K562 (cell line): ENCODE results near the gene RAB1B. TPM values are rescaled to one million over a fixed set of nuclear protein-coding genes. Genes with fewer than 3 reads are reported as not detected.

Experiments
- BCOR ChIP-seq: fragments of 450-650 bp; IDR thresholded peaks from 2 replicates; pipeline ENCODE4 v1.6.1; 2016
- CBFB ChIP-seq: sonication (generic); formaldehyde crosslinking; IDR thresholded peaks from 2 replicates; pipeline ENCODE4 v1.4.0; 2020; ENCODE audit warnings: mild to moderate bottlenecking, missing genetic modification reagents
- CUX1 ChIP-seq: fragments of 200-800 bp; sonication (Bioruptor generic); IDR thresholded peaks from 2 replicates; pipeline ENCODE4 v1.6.1; 2016; ENCODE audit warnings: missing genetic modification characterization, missing compliant biosample characterization
- HDAC1 ChIP-seq, 2 experiments: fragments of 450-650 bp; IDR thresholded peaks; 2 replicates each; pipeline ENCODE4 v1.6.1; 2016 to 2017; ENCODE audit warnings: inconsistent platforms in 1 of 2, mild to moderate bottlenecking in 1 of 2, moderate library complexity in 1 of 2
- NBN ChIP-seq: fragments of 450-650 bp; IDR thresholded peaks from 2 replicates; pipeline ENCODE4 v1.6.1; 2016; ENCODE audit warnings: low read depth, mild to moderate bottlenecking
- NFATC3 ChIP-seq: fragments of 450-650 bp; IDR thresholded peaks from 2 replicates; pipeline ENCODE4 v1.6.1; 2017; ENCODE audit warnings: mild to moderate bottlenecking
- NFE2 ChIP-seq: IDR thresholded peaks from 2 replicates; pipeline ENCODE4 v1.6.1; 2014; ENCODE audit warnings: antibody characterized with exemption, low read depth
- RAD21 ChIP-seq, 2 experiments: fragments of 250-450 bp in 1 of 2; fragments of 450-650 bp in 1 of 2; sonication (Bioruptor Pico) in 1 of 2; formaldehyde crosslinking in 1 of 2; IDR thresholded peaks in 1 of 2; conservative IDR thresholded peaks in 1 of 2; 2 replicates each; pipeline versions ENCODE4 v1.4.0 to v1.8.0; 2020 to 2022; ENCODE audit warnings: mild to moderate bottlenecking in 2 of 2, moderate library complexity in 1 of 2
- SMARCA5 ChIP-seq: fragments of 450-650 bp; IDR thresholded peaks from 2 replicates; pipeline ENCODE4 v1.6.1; 2016
- ZBTB17 ChIP-seq: fragments of 450-650 bp; formaldehyde crosslinking; IDR thresholded peaks from 2 replicates; pipeline ENCODE4 v1.4.0; 2020; ENCODE audit warnings: mild to moderate bottlenecking
- ZFP1 ChIP-seq: fragments of 450-650 bp; formaldehyde crosslinking; IDR thresholded peaks from 2 replicates; pipeline ENCODE4 v1.4.0; 2020; ENCODE audit warnings: mild to moderate bottlenecking, mixed read lengths
- ZNF197 ChIP-seq: fragments of 200-800 bp; sonication (Bioruptor generic); IDR thresholded peaks from 2 replicates; pipeline ENCODE4 v1.6.1; 2016; ENCODE audit warnings: low read depth, missing genetic modification characterization, missing compliant biosample characterization
- ZNF511 ChIP-seq: sonication (generic); formaldehyde crosslinking; IDR thresholded peaks from 2 replicates; pipeline ENCODE4 v1.8.0; 2022; ENCODE audit warnings: mild to moderate bottlenecking, missing genetic modification reagents
- polyA plus RNA-seq, 8 experiments: library from polyadenylated mRNA; depleted of rRNA in 4 of 8; stranded (reverse) in 5 of 8; unstranded in 3 of 8; fragments of >200 nt; fragmentation: Nextera tagmentation in 2 of 8; fragmentation: Illumina TruSeq in 1 of 8; extraction: Ambion mirVana in 2 of 8; extraction: Trizol in 1 of 8; gene quantifications; 2 replicates each; pipeline versions ENCODE4 v1.2.1 to v1.2.3, GENCODE V29; 2011 to 2014; ENCODE audit warnings: inconsistent platforms in 1 of 8, missing spikeins in 1 of 8
- total RNA-seq, 7 experiments: library from RNA; depleted of rRNA in 6 of 7; stranded (reverse); fragments of >200 nt in 6 of 7; fragmentation: Illumina TruSeq in 2 of 7; extraction: Trizol in 2 of 7; gene quantifications; 2 replicates each; pipeline versions ENCODE4 v1.2.1 to v1.2.3, GENCODE V29; 2011 to 2021; ENCODE audit warnings: low replicate concordance in 1 of 7
- TF ChIP-seq, protein P1 (sequence below), 2 experiments: fragments of 450-650 bp; formaldehyde crosslinking in 1 of 2; IDR thresholded peaks; 2 replicates each; pipeline versions ENCODE4 v1.4.0 to v1.6.1; 2014 to 2020; ENCODE audit warnings: mild to moderate bottlenecking in 2 of 2, borderline replicate concordance in 1 of 2, low read depth in 1 of 2

RAB1B gene
- total and polyA plus RNA-seq, 9 of the 15 experiments (the other 6 are each of a cell fraction or from before 2014, with no cell fraction given): 5.6 to 146 (median 98.6) TPM

DNA sequence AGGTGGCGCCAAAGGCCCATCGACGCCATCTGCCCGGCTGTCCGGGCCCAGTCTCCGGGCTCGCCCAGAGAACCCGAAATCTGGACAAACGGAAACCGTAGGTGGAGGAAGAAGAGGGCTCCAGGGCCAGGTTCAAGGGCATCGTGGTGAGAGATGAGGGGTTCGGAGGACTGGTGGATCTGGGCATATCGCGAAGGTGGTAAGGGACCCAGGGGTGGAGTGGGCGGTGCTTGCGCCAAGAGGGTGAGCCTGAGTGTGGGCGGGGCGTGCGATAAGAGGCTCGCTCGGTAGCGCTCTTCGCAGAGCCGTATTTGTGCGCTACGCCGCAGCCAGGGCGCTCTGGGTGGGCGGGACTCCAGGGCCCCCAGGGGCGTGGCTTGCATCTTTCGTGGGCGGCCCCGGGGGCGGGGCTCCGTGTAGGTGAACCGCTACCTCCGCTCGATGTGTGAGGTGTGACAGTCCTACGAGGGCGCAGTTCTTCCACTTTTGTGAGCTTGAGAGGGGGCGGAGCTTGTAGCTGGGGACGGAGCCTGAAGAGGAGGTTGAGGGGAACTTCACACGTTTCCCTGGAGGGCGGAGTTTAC is 43.6 kb downstream of the RAB1B start (continued):
- TF ChIP-seq ZNF511 (0 out of 2 replicates have a peak, but pooled peaks have one; percentile 58), ZFP1 (CRISPR knock-in tag) (no peak), ZNF197 (CRISPR knock-in tag) (no peak), RAD21 (CRISPR knock-in tag; conservative IDR thresholded peaks at IDR 0.05 in 1 of 2, IDR thresholded peaks at IDR 0.05 in 1 of 2) (peak; percentile 99), SMARCA5 (no peak), CUX1 (CRISPR knock-in tag) (no peak), NBN (peak; percentile 75; the same call in 1 of the 2 replicates), ZBTB17 (CRISPR knock-in tag) (no peak), CBFB (CRISPR knock-in tag) (peak; percentile 46; the same call in 1 of the 2 replicates), NFE2 (no peak), HDAC1 (IDR thresholded peaks at IDR 0.05) (peak in 1 of 2 experiments; percentile 93; a peak in 2 of 4 replicates), BCOR (peak; percentile 96), NFATC3 (peak; percentile 99)
- TF ChIP-seq, protein P1, sequence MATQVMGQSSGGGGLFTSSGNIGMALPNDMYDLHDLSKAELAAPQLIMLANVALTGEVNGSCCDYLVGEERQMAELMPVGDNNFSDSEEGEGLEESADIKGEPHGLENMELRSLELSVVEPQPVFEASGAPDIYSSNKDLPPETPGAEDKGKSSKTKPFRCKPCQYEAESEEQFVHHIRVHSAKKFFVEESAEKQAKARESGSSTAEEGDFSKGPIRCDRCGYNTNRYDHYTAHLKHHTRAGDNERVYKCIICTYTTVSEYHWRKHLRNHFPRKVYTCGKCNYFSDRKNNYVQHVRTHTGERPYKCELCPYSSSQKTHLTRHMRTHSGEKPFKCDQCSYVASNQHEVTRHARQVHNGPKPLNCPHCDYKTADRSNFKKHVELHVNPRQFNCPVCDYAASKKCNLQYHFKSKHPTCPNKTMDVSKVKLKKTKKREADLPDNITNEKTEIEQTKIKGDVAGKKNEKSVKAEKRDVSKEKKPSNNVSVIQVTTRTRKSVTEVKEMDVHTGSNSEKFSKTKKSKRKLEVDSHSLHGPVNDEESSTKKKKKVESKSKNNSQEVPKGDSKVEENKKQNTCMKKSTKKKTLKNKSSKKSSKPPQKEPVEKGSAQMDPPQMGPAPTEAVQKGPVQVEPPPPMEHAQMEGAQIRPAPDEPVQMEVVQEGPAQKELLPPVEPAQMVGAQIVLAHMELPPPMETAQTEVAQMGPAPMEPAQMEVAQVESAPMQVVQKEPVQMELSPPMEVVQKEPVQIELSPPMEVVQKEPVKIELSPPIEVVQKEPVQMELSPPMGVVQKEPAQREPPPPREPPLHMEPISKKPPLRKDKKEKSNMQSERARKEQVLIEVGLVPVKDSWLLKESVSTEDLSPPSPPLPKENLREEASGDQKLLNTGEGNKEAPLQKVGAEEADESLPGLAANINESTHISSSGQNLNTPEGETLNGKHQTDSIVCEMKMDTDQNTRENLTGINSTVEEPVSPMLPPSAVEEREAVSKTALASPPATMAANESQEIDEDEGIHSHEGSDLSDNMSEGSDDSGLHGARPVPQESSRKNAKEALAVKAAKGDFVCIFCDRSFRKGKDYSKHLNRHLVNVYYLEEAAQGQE (IDR thresholded peaks at IDR 0.05; ENCODE audit: borderline replicate concordance): peak; percentile 94
- TF ChIP-seq, protein P1 (CRISPR knock-in tag; IDR thresholded peaks at IDR 0.05; ENCODE audit: low read depth): peak; percentile 23; the same call in 1 of the 2 replicates
